Vagina (tissue), 2 donors: ENCODE data around the gene TPH1. TPM values are rescaled to one million over a fixed set of nuclear protein-coding genes. Genes with fewer than 3 reads are reported as not detected.

Experiments
- DNase-seq, 2 donors: peaks; one replicate each; pipeline ENCODE4 v3.0.0-alpha.2; 2017; ENCODE audit errors: extremely low spot score in 2 of 2
- H3K27ac ChIP-seq: fragments of 200-600 bp; sonication (generic); one replicate; pipeline ENCODE4 v1.5.1; 2019
- H3K27me3 ChIP-seq: fragments of 200-600 bp; sonication (generic); one replicate; pipeline ENCODE4 v1.5.1; 2019
- H3K36me3 ChIP-seq, 2 donors: fragments of 200-600 bp; sonication (generic); one replicate each; pipeline ENCODE4 v1.5.1; 2017 to 2019
- H3K4me1 ChIP-seq: fragments of 200-600 bp; sonication (generic); one replicate; pipeline ENCODE4 v1.5.1; 2019
- H3K4me3 ChIP-seq, 2 donors: fragments of 200-600 bp; sonication (generic); 1 replicate in 1 of 2; 2 replicates in 1 of 2; pipeline ENCODE4 v1.5.1; 2016 to 2019
- H3K9me3 ChIP-seq: fragments of 200-600 bp; sonication (generic); one replicate; pipeline ENCODE4 v1.5.1; 2019
- CTCF ChIP-seq, 3 experiments: fragments of 450-650 bp in 2 of 3; fragments of 200-600 bp in 1 of 3; sonication (generic) in 1 of 3; IDR thresholded peaks; one replicate each; pipeline ENCODE4 v1.5.1; 2017 to 2019; ENCODE audit warnings: antibody characterized with exemption in 3 of 3, mild to moderate bottlenecking in 2 of 3, moderate library complexity in 2 of 3
- POLR2A ChIP-seq, 2 donors: fragments of 450-650 bp; IDR thresholded peaks; one replicate each; pipeline ENCODE4 v1.6.1; 2017; ENCODE audit warnings: antibody characterized with exemption in 2 of 2, mild to moderate bottlenecking in 2 of 2, moderate library complexity in 2 of 2
- POLR2AphosphoS5 ChIP-seq, 2 donors: sonication (generic); formaldehyde crosslinking; IDR thresholded peaks; one replicate each; pipeline ENCODE4 v1.9.0; 2017; ENCODE audit warnings: antibody characterized with exemption in 2 of 2, mild to moderate bottlenecking in 2 of 2, low read depth in 1 of 2; ENCODE audit not compliant: insufficient read depth in 1 of 2
- intact Hi-C: fragments of 100-400 bp; cut with DNase I; formaldehyde crosslinking; loops from one replicate; pipeline ENCODE4 v1.15.1; 2023
- total RNA-seq: library from RNA; depleted of rRNA; stranded (reverse); fragments of >200 nt; gene quantifications from one replicate; pipeline ENCODE4 v1.2.3, GENCODE V29; 2016

Gene TPH1
- total RNA-seq, 1 donor from 2014 or later, result 0.49 TPM

DNA sequence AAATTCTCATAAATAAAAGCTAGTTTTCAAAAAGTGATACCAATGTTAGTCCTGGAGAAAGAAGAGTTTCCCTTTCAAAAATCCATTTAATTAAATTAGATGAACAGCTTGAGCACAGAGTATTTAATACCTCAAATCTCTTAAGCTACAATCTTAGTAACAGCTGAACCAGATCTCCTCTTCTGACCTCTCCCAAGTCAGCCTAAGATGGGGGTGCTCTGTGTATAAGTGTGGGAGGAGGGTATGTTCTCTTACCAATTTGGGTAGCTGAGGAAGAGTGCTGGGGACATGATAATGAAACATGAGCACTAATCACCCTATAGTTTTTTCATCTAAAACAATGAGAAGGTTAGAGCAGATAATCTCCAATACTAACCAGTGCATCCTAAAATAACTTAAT lies 9.6 kb downstream of the TPH1 start:
- H3K36me3 ChIP-seq, result no peaks in the 10 kb centered on the region
- no peaks in the 10 kb centered on the region for H3K27me3 ChIP-seq
- intact Hi-C loops, result no loop called here
- H3K4me3 ChIP-seq, result no peak overlapping the region
- no peak overlapping the region for H3K27ac ChIP-seq
- H3K9me3 ChIP-seq, result no peaks in the 10 kb centered on the region
- H3K4me1 ChIP-seq, result no peaks in the 10 kb centered on the region
- no peak for TF ChIP-seq POLR2AphosphoS5 (IDR thresholded peaks at IDR 0.05; ENCODE audit: insufficient read depth in 1 of 2, low read depth in 1 of 2)
- no peak for TF ChIP-seq POLR2A (IDR thresholded peaks at IDR 0.05)
- no peak for TF ChIP-seq CTCF (IDR thresholded peaks at IDR 0.05)
- no peak for DNase-seq

- intact Hi-C loops, result no loop called here
- H3K9me3 ChIP-seq, result no peaks in the 10 kb centered on the region
- DNase-seq, result no peak
- TF ChIP-seq POLR2A (IDR thresholded peaks at IDR 0.05), result no peak
- no peak for TF ChIP-seq CTCF (IDR thresholded peaks at IDR 0.05)
- no peak for TF ChIP-seq POLR2AphosphoS5 (IDR thresholded peaks at IDR 0.05; ENCODE audit: insufficient read depth in 1 of 2, low read depth in 1 of 2)
- H3K27me3 ChIP-seq, result no peaks in the 10 kb centered on the region
- H3K4me3 ChIP-seq, result no peak overlapping the region
- no peak overlapping the region for H3K27ac ChIP-seq
- no peaks in the 10 kb centered on the region for H3K4me1 ChIP-seq
- no peaks in the 10 kb centered on the region for H3K36me3 ChIP-seq
Measured at GRCh38 chr11:18027475-18027874, 18.6 kb downstream of the TPH1 start.

- Histone ChIP-seq H3K4me3 (no peak overlapping the region), H3K27ac (no peak overlapping the region), H3K4me1 (no peaks in the 10 kb centered on the region), H3K27me3 (no peaks in the 10 kb centered on the region), H3K36me3 (no peaks in the 10 kb centered on the region), H3K9me3 (no peaks in the 10 kb centered on the region)
- intact Hi-C loops, result no loop called here
- TF ChIP-seq POLR2AphosphoS5 (IDR thresholded peaks at IDR 0.05; ENCODE audit: insufficient read depth in 1 of 2, low read depth in 1 of 2), result no peak
- TF ChIP-seq POLR2A (IDR thresholded peaks at IDR 0.05), result no peak
- no peak for TF ChIP-seq CTCF (IDR thresholded peaks at IDR 0.05)
- no peak for DNase-seq
Measured at GRCh38 chr11:18022419-18022818, 23.6 kb downstream of the TPH1 start.

- no peak for DNase-seq
- Histone ChIP-seq H3K4me3 (no peak overlapping the region), H3K27ac (no peak overlapping the region), H3K36me3 (no peaks in the 10 kb centered on the region), H3K9me3 (no peaks in the 10 kb centered on the region), H3K4me1 (no peaks in the 10 kb centered on the region), H3K27me3 (no peaks in the 10 kb centered on the region)
- intact Hi-C loops, result no loop called here
- TF ChIP-seq POLR2AphosphoS5 (IDR thresholded peaks at IDR 0.05; ENCODE audit: insufficient read depth in 1 of 2, low read depth in 1 of 2) (no peak), CTCF (IDR thresholded peaks at IDR 0.05) (no peak), POLR2A (IDR thresholded peaks at IDR 0.05) (no peak)
Measured at GRCh38 chr11:18019650-18020049, 26.4 kb downstream of the TPH1 start.

GRCh38 chr11:18016789-18017188 lies 29.3 kb downstream of the TPH1 start:
- no peak for TF ChIP-seq CTCF (IDR thresholded peaks at IDR 0.05)
- no peak for TF ChIP-seq POLR2A (IDR thresholded peaks at IDR 0.05)
- no peak for TF ChIP-seq POLR2AphosphoS5 (IDR thresholded peaks at IDR 0.05; ENCODE audit: insufficient read depth in 1 of 2, low read depth in 1 of 2)

More at GRCh38 chr11:18016789-18017188, 29.3 kb downstream of the TPH1 start:
- Histone ChIP-seq H3K27me3 (no peaks in the 10 kb centered on the region), H3K4me1 (peaks cover 14% of the 10 kb centered on the region), H3K27ac (no peak overlapping the region), H3K36me3 (no peaks in the 10 kb centered on the region), H3K9me3 (no peaks in the 10 kb centered on the region), H3K4me3 (no peak overlapping the region)
- no peak for DNase-seq
- intact Hi-C loops, result no loop called here
